Neuronal stem cell (in vitro differentiated cells): ENCODE measurements around the gene TRAK2.
"Not testable (repeated sequence)": the region's sequence is repeated elsewhere in the genome, so short reads cannot be mapped to it uniquely, and the experiment has no call there.

ENCODE experiments used
- DNase-seq: peaks from one replicate; pipeline ENCODE4 v3.0.0-alpha.2; 2013; ENCODE audit warnings: low spot score
- H2AFZ ChIP-seq: one replicate; pipeline ENCODE4 v1.6.1; 2013; ENCODE audit warnings: mild to moderate bottlenecking, low read length, inconsistent platforms
- H2AK5ac ChIP-seq: 2 replicates; pipeline ENCODE4 v1.6.1; 2013; ENCODE audit warnings: low read depth, mild to moderate bottlenecking, inconsistent platforms, low read length, moderate library complexity, mixed read lengths
- H2BK120ac ChIP-seq: 2 replicates; pipeline ENCODE4 v1.6.1; 2013; ENCODE audit warnings: low read depth, mild to moderate bottlenecking, inconsistent platforms, low read length, moderate library complexity, mixed read lengths
- H2BK12ac ChIP-seq: one replicate; pipeline ENCODE4 v1.6.1; 2013; ENCODE audit warnings: low read length, inconsistent platforms
- H2BK15ac ChIP-seq: 2 replicates; pipeline ENCODE4 v1.6.1; 2013; ENCODE audit warnings: mild to moderate bottlenecking, low read length, inconsistent platforms, mixed read lengths
- H2BK5ac ChIP-seq: one replicate; pipeline ENCODE4 v1.6.1; 2013; ENCODE audit warnings: inconsistent platforms, mild to moderate bottlenecking, low read length, moderate library complexity
- H3K14ac ChIP-seq: one replicate; pipeline ENCODE4 v1.6.1; 2013; ENCODE audit warnings: low read length, inconsistent platforms
- H3K18ac ChIP-seq: 2 replicates; pipeline ENCODE4 v1.6.1; 2013; ENCODE audit warnings: low read length, inconsistent platforms
- H3K23ac ChIP-seq: 2 replicates; pipeline ENCODE4 v1.6.1; 2013; ENCODE audit warnings: low read depth, mild to moderate bottlenecking, mixed read lengths, low read length, inconsistent platforms; ENCODE audit not compliant: poor library complexity
- H3K27ac ChIP-seq: replicated peaks from 3 replicates; pipeline ENCODE4 v1.5.1; 2013; ENCODE audit warnings: low read length, inconsistent platforms
- H3K27me3 ChIP-seq, 3 experiments: 2 replicates each; pipeline ENCODE4 v1.6.1; 2013; ENCODE audit warnings: low read length in 3 of 3, mild to moderate bottlenecking in 2 of 3, inconsistent platforms in 1 of 3, low read depth in 1 of 3, mixed read lengths in 1 of 3, moderate library complexity in 1 of 3; ENCODE audit not compliant: control insufficient read depth in 3 of 3, insufficient read depth in 3 of 3
- H3K36me3 ChIP-seq, 2 donors: replicated peaks in 1 of 2; 2 replicates each; pipeline ENCODE4 v1.6.1; 2013; ENCODE audit warnings: low read length in 2 of 2; ENCODE audit not compliant: control insufficient read depth in 2 of 2, insufficient read depth in 2 of 2
- H3K4ac ChIP-seq: 2 replicates; pipeline ENCODE4 v1.6.1; 2013; ENCODE audit warnings: inconsistent platforms, mild to moderate bottlenecking, low read length, moderate library complexity
- H3K4me1 ChIP-seq, 2 donors: 1 replicate in 1 of 2; 2 replicates in 1 of 2; pipeline ENCODE4 v1.6.1; 2013; ENCODE audit warnings: low read length in 2 of 2, low read depth in 1 of 2; ENCODE audit not compliant: control insufficient read depth in 2 of 2, insufficient read depth in 1 of 2
- H3K4me2 ChIP-seq: one replicate; pipeline ENCODE4 v1.6.1; 2013; ENCODE audit warnings: mild to moderate bottlenecking, low read length, inconsistent platforms; ENCODE audit not compliant: insufficient read depth, poor library complexity, severe bottlenecking
- H3K4me3 ChIP-seq, 2 donors: 2 replicates each; pipeline ENCODE4 v1.5.1; 2013; ENCODE audit warnings: low read length in 2 of 2, mild to moderate bottlenecking in 2 of 2, inconsistent platforms in 1 of 2, moderate library complexity in 1 of 2
- H3K79me1 ChIP-seq: one replicate; pipeline ENCODE4 v1.6.1; 2013; ENCODE audit warnings: low read depth, mild to moderate bottlenecking, inconsistent platforms, low read length, moderate library complexity
- H3K9ac ChIP-seq: one replicate; pipeline ENCODE4 v1.6.1; 2013; ENCODE audit warnings: mild to moderate bottlenecking, low read depth, low read length, inconsistent platforms; ENCODE audit not compliant: poor library complexity
- H3K9me3 ChIP-seq, 2 donors: replicated peaks in 1 of 2; 2 replicates each; pipeline versions ENCODE3 to v1.6.1; 2013; ENCODE audit warnings: low read length in 2 of 2, mild to moderate bottlenecking in 2 of 2, inconsistent platforms in 1 of 2, low read depth in 1 of 2, mixed read lengths in 1 of 2, moderate library complexity in 1 of 2; ENCODE audit not compliant: control insufficient read depth in 2 of 2, insufficient read depth in 1 of 2
- H4K8ac ChIP-seq: one replicate; pipeline ENCODE4 v1.6.1; 2013; ENCODE audit warnings: low read depth, mild to moderate bottlenecking, inconsistent platforms, low read length, moderate library complexity
- H4K91ac ChIP-seq: one replicate; pipeline ENCODE4 v1.6.1; 2013; ENCODE audit warnings: low read length, low read depth, mild to moderate bottlenecking, inconsistent platforms; ENCODE audit not compliant: poor library complexity
- WGBS, 2 donors: extraction: QIAGEN DNeasy Blood & Tissue Kit; methylation state at CpG; one replicate each; pipeline ENCODE4 v1.1.7; 2013; ENCODE audit warnings: missing lambda C conversion rate in 2 of 2, mixed read lengths in 1 of 2; ENCODE audit not compliant: insufficient read length in 2 of 2, insufficient replicate concordance in 1 of 2; ENCODE audit errors: extremely low coverage in 2 of 2; 5-methylcytosine and 5-hydroxymethylcytosine counted together

Gene TRAK2

GRCh38 chr2:201369775-201370174 is 81.5 kb downstream of the TRAK2 start:
- Histone ChIP-seq H3K4me1 (no peaks in the 10 kb centered on the region), H3K4ac (no peak overlapping the region), H3K36me3 (no peaks in the 10 kb centered on the region), H3K27me3 (no peaks in the 10 kb centered on the region), H3K4me3 (no peak overlapping the region), H3K23ac (no peak overlapping the region), H3K9me3 (peaks cover 0 to 9% of the 10 kb centered on the region in 2 donors), H3K18ac (no peak overlapping the region), H4K91ac (no peak overlapping the region), H3K4me2 (no peak overlapping the region), H2AFZ (no peak overlapping the region), H3K14ac (no peak overlapping the region), H2BK5ac (no peak overlapping the region), H2BK12ac (no peak overlapping the region), H3K79me1 (no peaks in the 10 kb centered on the region), H4K8ac (no peak overlapping the region), H2AK5ac (no peak overlapping the region), H3K9ac (no peak overlapping the region), H2BK15ac (no peak overlapping the region), H2BK120ac (peak overlapping the region; percentile 8), H3K27ac (no peak overlapping the region)
- no CpG with 5 or more reads among the region's 11 CpGs for WGBS, 2 donors
- DNase-seq = no peak

- WGBS, 2 donors = no CpG with 5 or more reads among the region's 8 CpGs
- H3K4me2 ChIP-seq, DNase-seq, H3K14ac ChIP-seq, H2AK5ac ChIP-seq, H3K27ac ChIP-seq, H3K9ac ChIP-seq, H2AFZ ChIP-seq, H3K18ac ChIP-seq, H4K91ac ChIP-seq, H3K4me3 ChIP-seq, H3K4me1 ChIP-seq, H2BK12ac ChIP-seq, H3K9me3 ChIP-seq, H3K36me3 ChIP-seq, H2BK15ac ChIP-seq, H2BK5ac ChIP-seq, H3K4ac ChIP-seq, H3K27me3 ChIP-seq, H4K8ac ChIP-seq, H3K23ac ChIP-seq, H3K79me1 ChIP-seq: not testable (repeated sequence)
- peak overlapping the region; percentile 8 for H2BK120ac ChIP-seq
Measured at GRCh38 chr2:201369318-201369717, 81.9 kb downstream of the TRAK2 start.

GRCh38 chr2:201366146-201366545 is 85.1 kb downstream of the TRAK2 start:
- Histone ChIP-seq H3K18ac (no peak overlapping the region), H3K4me2 (no peak overlapping the region), H3K36me3 (no peaks in the 10 kb centered on the region), H2AFZ (no peak overlapping the region), H4K8ac (no peak overlapping the region), H2AK5ac (no peak overlapping the region), H3K23ac (no peak overlapping the region), H3K79me1 (no peaks in the 10 kb centered on the region), H3K27me3 (no peaks in the 10 kb centered on the region), H3K14ac (no peak overlapping the region), H3K4ac (no peak overlapping the region), H2BK120ac (no peak overlapping the region), H3K9ac (no peak overlapping the region), H2BK12ac (no peak overlapping the region), H4K91ac (no peak overlapping the region), H3K4me3 (no peak overlapping the region), H2BK5ac (no peak overlapping the region), H3K9me3 (peaks cover 5 to 12% of the 10 kb centered on the region in 2 donors), H3K27ac (no peak overlapping the region), H3K4me1 (no peaks in the 10 kb centered on the region), H2BK15ac (no peak overlapping the region)
- DNase-seq = no peak

- H4K8ac ChIP-seq = no peak overlapping the region
- H2BK15ac ChIP-seq = no peak overlapping the region
- H3K79me1 ChIP-seq = no peaks in the 10 kb centered on the region
- H3K4me2 ChIP-seq = no peak overlapping the region
- H3K27ac ChIP-seq = no peak overlapping the region
- peaks cover 5 to 12% of the 10 kb centered on the region in 2 donors for H3K9me3 ChIP-seq
- no peak overlapping the region for H3K18ac ChIP-seq
- no peak overlapping the region for H3K14ac ChIP-seq
- no CpG with 5 or more reads among the region's 2 CpGs for WGBS, 2 donors
- H3K23ac ChIP-seq = no peak overlapping the region
- no peak for DNase-seq
- H2BK120ac ChIP-seq = no peak overlapping the region
- H2BK5ac ChIP-seq = no peak overlapping the region
- no peaks in the 10 kb centered on the region for H3K4me1 ChIP-seq
- H2BK12ac ChIP-seq = no peak overlapping the region
- H2AK5ac ChIP-seq = peak overlapping the region; percentile 63
- no peaks in the 10 kb centered on the region for H3K36me3 ChIP-seq
- H3K4me3 ChIP-seq = no peak overlapping the region
- H4K91ac ChIP-seq = no peak overlapping the region
- H3K9ac ChIP-seq = no peak overlapping the region
- no peak overlapping the region for H2AFZ ChIP-seq
- no peaks in the 10 kb centered on the region for H3K27me3 ChIP-seq
- H3K4ac ChIP-seq = no peak overlapping the region
Measured at GRCh38 chr2:201363857-201364560, 87.2 kb downstream of the TRAK2 start.
